ENCODE measurements around the gene KREMEN1. TPM values are rescaled to one million over a fixed set of nuclear protein-coding genes. Genes with fewer than 3 reads are reported as not detected.
A peak's percentile ranks its signal among the peaks of the same experiment; 100 is the strongest.

Gene KREMEN1
- total and polyA plus RNA-seq, 4 donors = 1.2 to 22.6 (median 3.8) TPM

DNA sequence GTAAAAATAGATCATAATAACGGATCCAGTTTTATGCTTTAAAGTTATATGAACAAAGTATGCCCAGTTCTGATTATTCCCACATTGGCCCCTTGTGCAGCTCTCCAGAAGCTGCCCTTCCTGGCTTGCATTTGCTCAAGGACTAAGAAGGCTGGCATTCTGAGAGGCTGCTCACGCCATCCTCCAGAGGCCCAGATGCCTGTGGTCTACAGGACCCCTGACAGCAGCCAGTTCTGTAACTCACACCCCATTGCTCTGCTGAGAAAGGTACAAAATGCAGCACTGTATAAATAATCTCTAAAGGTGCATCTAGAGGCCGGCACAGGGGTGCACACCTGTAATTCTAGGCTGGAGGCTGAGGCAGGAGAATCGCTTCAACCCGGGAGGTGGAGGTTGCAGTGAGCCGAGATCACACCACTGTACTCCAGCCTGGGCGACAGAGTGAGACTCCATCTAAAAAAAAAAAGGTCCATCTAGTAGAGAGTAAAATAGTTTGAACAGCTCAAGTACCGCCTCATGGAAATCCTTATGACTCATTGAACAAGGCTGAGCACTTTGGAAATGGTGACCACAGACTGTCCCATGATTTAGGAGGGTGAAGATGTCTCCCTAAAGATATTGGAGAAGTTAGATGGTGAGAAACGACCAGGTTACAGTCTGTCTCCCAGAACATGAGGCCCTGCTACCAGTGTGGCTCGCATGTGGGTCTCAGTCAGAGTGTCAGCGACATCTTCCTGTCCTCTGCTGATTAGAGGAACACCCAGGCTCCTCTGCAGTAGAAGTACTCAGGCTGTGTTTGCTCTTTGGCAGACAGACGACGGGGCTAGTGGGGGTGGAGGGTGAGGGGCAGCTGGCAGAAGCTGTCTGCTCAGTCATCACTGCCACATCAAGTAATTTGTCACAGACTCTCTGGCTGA, 56.3 kb downstream of the KREMEN1 start (continued):
- TF ChIP-seq, protein P1, sequence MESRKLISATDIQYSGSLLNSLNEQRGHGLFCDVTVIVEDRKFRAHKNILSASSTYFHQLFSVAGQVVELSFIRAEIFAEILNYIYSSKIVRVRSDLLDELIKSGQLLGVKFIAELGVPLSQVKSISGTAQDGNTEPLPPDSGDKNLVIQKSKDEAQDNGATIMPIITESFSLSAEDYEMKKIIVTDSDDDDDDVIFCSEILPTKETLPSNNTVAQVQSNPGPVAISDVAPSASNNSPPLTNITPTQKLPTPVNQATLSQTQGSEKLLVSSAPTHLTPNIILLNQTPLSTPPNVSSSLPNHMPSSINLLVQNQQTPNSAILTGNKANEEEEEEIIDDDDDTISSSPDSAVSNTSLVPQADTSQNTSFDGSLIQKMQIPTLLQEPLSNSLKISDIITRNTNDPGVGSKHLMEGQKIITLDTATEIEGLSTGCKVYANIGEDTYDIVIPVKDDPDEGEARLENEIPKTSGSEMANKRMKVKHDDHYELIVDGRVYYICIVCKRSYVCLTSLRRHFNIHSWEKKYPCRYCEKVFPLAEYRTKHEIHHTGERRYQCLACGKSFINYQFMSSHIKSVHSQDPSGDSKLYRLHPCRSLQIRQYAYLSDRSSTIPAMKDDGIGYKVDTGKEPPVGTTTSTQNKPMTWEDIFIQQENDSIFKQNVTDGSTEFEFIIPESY (IDR thresholded peaks at IDR 0.05) = no peak

DNA sequence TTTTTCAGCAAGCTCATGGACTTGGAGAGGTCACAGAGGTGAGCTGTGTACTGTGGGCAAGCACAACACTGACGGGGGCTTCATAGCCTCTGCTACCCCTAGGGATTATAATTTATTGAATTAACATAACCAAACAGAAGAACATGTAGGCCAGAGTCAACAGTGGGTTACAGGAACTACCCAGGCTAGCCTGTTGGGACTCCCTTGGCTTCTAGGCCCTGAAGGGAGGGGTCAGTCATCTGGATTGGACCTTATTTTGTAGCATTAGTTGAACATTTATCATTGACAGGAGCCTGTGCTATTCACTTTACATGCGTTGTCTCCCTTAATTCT, 56.9 kb downstream of the KREMEN1 start:
- 43% methylated on average over 2 of the region's 2 CpGs for WGBS
- Histone ChIP-seq H3K36me3 (ENCODE audit: control insufficient read depth in 4 of 4, insufficient read depth in 3 of 4, low read depth in 1 of 4, low read length in 3 of 4) (no peaks in the 10 kb centered on the region), H3K27ac (ENCODE audit: low read depth in 1 of 2, low read length in 2 of 2) (peak overlapping the region; percentile 54 to 58), H3K9ac (ENCODE audit: low read depth in 1 of 2, low read length in 2 of 2) (no peak overlapping the region), H3K9me3 (ENCODE audit: control insufficient read depth in 4 of 4, low read length in 3 of 4) (no peaks in the 10 kb centered on the region), H3K4me3 (ENCODE audit: low read depth in 1 of 3, low read length in 3 of 3) (no peak overlapping the region), H3K4me1 (ENCODE audit: control insufficient read depth in 4 of 4, insufficient read depth in 4 of 4, low read length in 3 of 4) (peaks cover 7 to 38% (median 33%) of the 10 kb centered on the region in 4 donors), H3K27me3 (ENCODE audit: control insufficient read depth in 4 of 4, insufficient read depth in 4 of 4, low read length in 3 of 4) (no peaks in the 10 kb centered on the region)
- no peak for DNase-seq (ENCODE audit: low spot score)
- TF ChIP-seq RAD21 (IDR thresholded peaks at IDR 0.05) (no peak), HNF4A (conservative IDR thresholded peaks at IDR 0.05) (peak; percentile 5 to 13), SP1 (IDR thresholded peaks at IDR 0.05) (peak; percentile 39), FOXA1 (IDR thresholded peaks at IDR 0.05) (peak; percentile 15), RXRA (IDR thresholded peaks at IDR 0.05) (peak in 1 of 2 donors; percentile 33), HNF4G (IDR thresholded peaks at IDR 0.05) (no peak), FOXA2 (IDR thresholded peaks at IDR 0.05) (peak; percentile 22)

DNA sequence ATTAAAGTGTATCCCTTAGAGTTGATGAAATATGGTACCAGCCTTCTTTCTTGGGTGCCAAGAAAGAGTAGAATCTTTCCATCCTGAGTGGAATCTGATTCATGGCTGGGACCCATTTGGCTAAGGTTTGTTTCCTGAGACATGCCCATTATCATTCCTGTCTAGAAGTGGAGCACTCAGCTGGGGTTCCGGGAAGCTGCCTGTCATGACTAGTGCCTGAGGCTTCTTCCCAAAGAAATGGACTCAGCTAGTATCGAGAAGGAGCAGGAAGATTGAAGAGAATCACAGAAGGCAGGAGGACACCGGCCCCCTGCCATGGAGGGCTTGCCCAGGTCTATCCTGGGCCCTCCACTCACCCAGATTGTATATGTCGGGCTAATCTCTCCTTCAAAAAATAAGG, 57.6 kb downstream of the KREMEN1 start:
- WGBS = 97% methylated on average over 4 of the region's 4 CpGs

More for the DNA sequence above, 57.6 kb downstream of the KREMEN1 start:
- H3K27me3 ChIP-seq (ENCODE audit: control insufficient read depth in 4 of 4, insufficient read depth in 4 of 4, low read length in 3 of 4) = no peaks in the 10 kb centered on the region
- peaks cover 7 to 38% (median 33%) of the 10 kb centered on the region in 4 donors for H3K4me1 ChIP-seq (ENCODE audit: control insufficient read depth in 4 of 4, insufficient read depth in 4 of 4, low read length in 3 of 4)
- H3K9ac ChIP-seq (ENCODE audit: low read depth in 1 of 2, low read length in 2 of 2) = no peak overlapping the region
- peak; percentile 14 for DNase-seq (ENCODE audit: low spot score)
- no peaks in the 10 kb centered on the region for H3K36me3 ChIP-seq (ENCODE audit: control insufficient read depth in 4 of 4, insufficient read depth in 3 of 4, low read depth in 1 of 4, low read length in 3 of 4)
- H3K9me3 ChIP-seq (ENCODE audit: control insufficient read depth in 4 of 4, low read length in 3 of 4) = no peaks in the 10 kb centered on the region
- no peak for TF ChIP-seq TAF1 (conservative IDR thresholded peaks at IDR 0.05)
- TF ChIP-seq RAD21 (IDR thresholded peaks at IDR 0.05) = no peak
- TF ChIP-seq, protein P2, sequence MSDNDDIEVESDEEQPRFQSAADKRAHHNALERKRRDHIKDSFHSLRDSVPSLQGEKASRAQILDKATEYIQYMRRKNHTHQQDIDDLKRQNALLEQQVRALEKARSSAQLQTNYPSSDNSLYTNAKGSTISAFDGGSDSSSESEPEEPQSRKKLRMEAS (IDR thresholded peaks at IDR 0.05) = no peak
- TF ChIP-seq JUND (IDR thresholded peaks at IDR 0.05) = no peak
- TF ChIP-seq, protein P3, sequence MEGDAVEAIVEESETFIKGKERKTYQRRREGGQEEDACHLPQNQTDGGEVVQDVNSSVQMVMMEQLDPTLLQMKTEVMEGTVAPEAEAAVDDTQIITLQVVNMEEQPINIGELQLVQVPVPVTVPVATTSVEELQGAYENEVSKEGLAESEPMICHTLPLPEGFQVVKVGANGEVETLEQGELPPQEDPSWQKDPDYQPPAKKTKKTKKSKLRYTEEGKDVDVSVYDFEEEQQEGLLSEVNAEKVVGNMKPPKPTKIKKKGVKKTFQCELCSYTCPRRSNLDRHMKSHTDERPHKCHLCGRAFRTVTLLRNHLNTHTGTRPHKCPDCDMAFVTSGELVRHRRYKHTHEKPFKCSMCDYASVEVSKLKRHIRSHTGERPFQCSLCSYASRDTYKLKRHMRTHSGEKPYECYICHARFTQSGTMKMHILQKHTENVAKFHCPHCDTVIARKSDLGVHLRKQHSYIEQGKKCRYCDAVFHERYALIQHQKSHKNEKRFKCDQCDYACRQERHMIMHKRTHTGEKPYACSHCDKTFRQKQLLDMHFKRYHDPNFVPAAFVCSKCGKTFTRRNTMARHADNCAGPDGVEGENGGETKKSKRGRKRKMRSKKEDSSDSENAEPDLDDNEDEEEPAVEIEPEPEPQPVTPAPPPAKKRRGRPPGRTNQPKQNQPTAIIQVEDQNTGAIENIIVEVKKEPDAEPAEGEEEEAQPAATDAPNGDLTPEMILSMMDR (IDR thresholded peaks at IDR 0.05; ENCODE audit: low read depth, low read length, missing input control) = no peak
- TF ChIP-seq, protein P4, sequence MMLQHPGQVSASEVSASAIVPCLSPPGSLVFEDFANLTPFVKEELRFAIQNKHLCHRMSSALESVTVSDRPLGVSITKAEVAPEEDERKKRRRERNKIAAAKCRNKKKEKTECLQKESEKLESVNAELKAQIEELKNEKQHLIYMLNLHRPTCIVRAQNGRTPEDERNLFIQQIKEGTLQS (IDR thresholded peaks at IDR 0.05) = no peak
- no peak for TF ChIP-seq NR2F2 (IDR thresholded peaks at IDR 0.05)
- H3K4me3 ChIP-seq (ENCODE audit: low read depth in 1 of 3, low read length in 3 of 3) = no peak overlapping the region
- H3K27ac ChIP-seq (ENCODE audit: low read depth in 1 of 2, low read length in 2 of 2) = no peak overlapping the region

Data from liver (tissue), 9 donors.